GM23338 (cell line): ENCODE measurements around the gene NDUFB2. TPM values are rescaled to one million over a fixed set of nuclear protein-coding genes. Genes with fewer than 3 reads are reported as not detected.
"Not testable (repeated sequence)": the region's sequence is repeated elsewhere in the genome, so short reads cannot be mapped to it uniquely, and the experiment has no call there.

Experiments used
- ATAC-seq: fragments of 200-7000 bp; cut with Tn5 transposase; 3 replicates; pipeline ENCODE4 v1.9.1; 2020
- DNase-seq: peaks from one replicate; pipeline ENCODE4 v3.0.0-alpha.2; 2015; ENCODE audit warnings: low spot score
- H2AFZ ChIP-seq: fragments of 200-600 bp; sonication (generic); 2 replicates; pipeline ENCODE4 v1.8.0; 2016; ENCODE audit warnings: antibody characterized with exemption, mild to moderate bottlenecking, moderate library complexity
- H3F3A ChIP-seq: fragments of 200-600 bp; sonication (generic); replicated peaks from 2 replicates; pipeline ENCODE4 v1.8.0; 2017; ENCODE audit warnings: antibody characterized with exemption, mixed run types, low read depth
- H3K27ac ChIP-seq: fragments of 200-600 bp; sonication (generic); 2 replicates; pipeline ENCODE4 v1.6.1; 2016; ENCODE audit warnings: low read depth
- H3K27me3 ChIP-seq: fragments of 200-600 bp; sonication (generic); 2 replicates; pipeline ENCODE4 v1.8.0; 2016; ENCODE audit warnings: mild to moderate bottlenecking, mixed run types, moderate library complexity; ENCODE audit not compliant: insufficient read depth
- H3K36me3 ChIP-seq: fragments of 200-600 bp; sonication (generic); 2 replicates; pipeline ENCODE4 v1.8.0; 2016; ENCODE audit warnings: mild to moderate bottlenecking; ENCODE audit not compliant: insufficient read depth
- H3K4me1 ChIP-seq: fragments of 200-600 bp; sonication (generic); 2 replicates; pipeline ENCODE4 v1.8.0; 2016; ENCODE audit warnings: mild to moderate bottlenecking, moderate library complexity; ENCODE audit not compliant: insufficient read depth
- H3K4me2 ChIP-seq: fragments of 200-600 bp; sonication (generic); 2 replicates; pipeline ENCODE4 v1.7.1; 2017; ENCODE audit warnings: mixed run types
- H3K4me3 ChIP-seq: fragments of 200-600 bp; sonication (generic); 2 replicates; pipeline ENCODE4 v1.6.1; 2016; ENCODE audit warnings: mixed run types
- H3K79me2 ChIP-seq: fragments of 200-600 bp; sonication (generic); replicated peaks from 2 replicates; pipeline ENCODE4 v1.8.0; 2017; ENCODE audit warnings: mild to moderate bottlenecking; ENCODE audit not compliant: insufficient read depth
- H3K9me2 ChIP-seq: fragments of 200-600 bp; sonication (generic); 2 replicates; pipeline ENCODE4 v1.8.0; 2017; ENCODE audit not compliant: insufficient read depth
- H4K20me1 ChIP-seq: fragments of 200-600 bp; sonication (generic); replicated peaks from 2 replicates; pipeline ENCODE4 v1.8.0; 2017; ENCODE audit warnings: mild to moderate bottlenecking; ENCODE audit not compliant: insufficient read depth
- H3K27ac Mint-ChIP-seq: 2 replicates; pipeline ENCODE4 v1.8.0; 2020; ENCODE audit warnings: inconsistent platforms, mild to moderate bottlenecking, moderate library complexity, mixed read lengths
- H3K27me3 Mint-ChIP-seq: 3 replicates; pipeline ENCODE4 v1.8.0; 2022; ENCODE audit warnings: low read depth, mild to moderate bottlenecking, moderate library complexity, mixed read lengths, inconsistent platforms; ENCODE audit not compliant: insufficient read depth, poor library complexity
- H3K36me3 Mint-ChIP-seq: 3 replicates; pipeline ENCODE4 v1.8.0; 2021; ENCODE audit warnings: low read depth, mild to moderate bottlenecking, inconsistent platforms, moderate library complexity, mixed read lengths
- H3K4me1 Mint-ChIP-seq: 3 replicates; pipeline ENCODE4 v1.8.0; 2020; ENCODE audit warnings: mild to moderate bottlenecking, inconsistent platforms, mixed read lengths
- H3K4me3 Mint-ChIP-seq: 3 replicates; pipeline ENCODE4 v1.8.0; 2021; ENCODE audit warnings: moderate library complexity, mild to moderate bottlenecking, inconsistent platforms, mixed read lengths
- H3K9me3 Mint-ChIP-seq: 3 replicates; pipeline ENCODE4 v1.8.0; 2020; ENCODE audit warnings: moderate library complexity, mild to moderate bottlenecking, inconsistent platforms, mixed read lengths
- EZH2 ChIP-seq: fragments of 200-600 bp; sonication (generic); IDR thresholded peaks from one replicate; pipeline ENCODE4 v1.8.0; 2017; ENCODE audit warnings: antibody characterized with exemption, mild to moderate bottlenecking, low read depth; ENCODE audit not compliant: unreplicated experiment
- EZH2phosphoT487 ChIP-seq: fragments of 200-600 bp; sonication (generic); IDR thresholded peaks from one replicate; pipeline ENCODE4 v1.8.1; 2018; ENCODE audit warnings: antibody characterized with exemption; ENCODE audit not compliant: unreplicated experiment
- POLR2AphosphoS5 ChIP-seq: IDR thresholded peaks from 2 replicates; pipeline ENCODE4 v1.6.1; 2016; ENCODE audit warnings: antibody characterized with exemption, low read depth
- REST ChIP-seq: IDR thresholded peaks from one replicate; pipeline ENCODE4 v1.6.1; 2018; ENCODE audit warnings: antibody characterized with exemption; ENCODE audit not compliant: unreplicated experiment
- ZNF114 ChIP-seq: fragments of 250-450 bp; sonication (Bioruptor Pico); IDR thresholded peaks from 2 replicates; pipeline ENCODE4 v1.5.0; 2020; ENCODE audit warnings: mild to moderate bottlenecking, moderate library complexity
- ZNF462 ChIP-seq: fragments of 250-450 bp; sonication (Bioruptor Pico); IDR thresholded peaks from 2 replicates; pipeline ENCODE4 v1.5.0; 2020; ENCODE audit warnings: mild to moderate bottlenecking, moderate library complexity
- polyA plus RNA-seq: library from polyadenylated mRNA; unstranded; fragments of >200 nt; fragmentation: Nextera tagmentation; extraction: Ambion mirVana; gene quantifications from 2 replicates; pipeline ENCODE4 v1.2.1, GENCODE V29; 2016
- total RNA-seq: library from RNA; depleted of rRNA; stranded (reverse); fragments of >200 nt; shearing (Covaris generic); gene quantifications from 2 replicates; pipeline ENCODE4 v1.2.3, GENCODE V29; 2014

Gene NDUFB2
- total and polyA plus RNA-seq, 2 experiments from 2014 or later = 306 to 382 TPM

- TF ChIP-seq ZNF462 (no peak), ZNF114 (CRISPR knock-in tag) (no peak), EZH2 (no peak)
These were observed 5.0 kb upstream of the NDUFB2 start (continued) for GRCh38 chr7:140691376-140692045.

DNA sequence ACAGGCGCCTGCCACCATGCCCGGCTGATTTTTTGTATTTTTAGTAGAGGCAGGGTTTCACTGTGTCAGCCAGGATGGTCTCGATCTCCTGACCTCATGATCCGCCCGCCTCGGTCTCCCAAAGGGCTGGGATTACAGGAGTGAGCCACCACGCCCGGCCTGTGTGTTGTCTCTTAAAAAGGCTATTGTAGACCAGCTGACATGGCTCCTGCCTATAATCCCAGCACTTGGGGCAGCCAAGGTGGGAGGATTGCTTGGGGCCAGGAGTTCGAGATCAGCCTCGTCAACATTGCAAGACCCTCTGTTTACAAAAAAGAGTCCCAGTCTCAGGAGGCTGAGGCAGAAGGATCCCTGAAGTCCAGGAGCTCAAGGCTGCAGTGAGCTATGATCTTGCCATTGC is 2.7 kb upstream of the NDUFB2 start:
- Mint-ChIP-seq H3K27me3 (peaks cover 21% of the 10 kb centered on the region), H3K4me1 (peaks cover 15% of the 10 kb centered on the region)
- not testable (repeated sequence) for H4K20me1 ChIP-seq, H3K36me3 Mint-ChIP-seq, H3K9me2 ChIP-seq, ATAC-seq, DNase-seq, H3K36me3 ChIP-seq, H3K4me1 ChIP-seq, H3K27ac Mint-ChIP-seq, H3K27me3 ChIP-seq, H3K27ac ChIP-seq, H3K4me3 Mint-ChIP-seq, H3K9me3 Mint-ChIP-seq, H2AFZ ChIP-seq, H3K4me2 ChIP-seq, H3F3A ChIP-seq, H3K4me3 ChIP-seq
- H3K79me2 ChIP-seq = peaks cover 16% of the 10 kb centered on the region

DNA sequence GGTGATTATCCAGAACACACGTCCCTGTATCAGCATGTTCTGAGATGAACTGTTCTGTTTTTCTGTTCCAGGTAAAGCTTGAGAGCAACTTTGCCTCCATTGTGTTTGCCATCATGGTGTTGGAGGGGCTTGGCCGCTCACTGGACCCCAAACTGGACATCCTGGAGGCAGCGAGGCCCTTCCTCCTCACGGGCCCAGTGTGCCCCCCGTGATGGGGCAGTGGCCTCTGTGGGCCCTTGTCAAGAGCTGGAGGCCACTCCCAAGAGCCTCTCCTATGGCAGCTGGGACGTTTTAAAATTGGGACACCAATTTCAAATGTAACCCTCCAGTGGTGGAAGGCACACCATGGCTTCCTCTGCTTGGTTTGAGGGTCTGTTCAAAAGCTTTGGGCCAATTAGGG is 1.9 kb upstream of the NDUFB2 start:
- no peak overlapping the region for H3K27ac ChIP-seq
- DNase-seq (no peak), ATAC-seq (no peak)
- no peak for TF ChIP-seq POLR2AphosphoS5
- TF ChIP-seq ZNF114 (CRISPR knock-in tag) = no peak
- TF ChIP-seq REST = no peak
- no peak for TF ChIP-seq EZH2phosphoT487
- 0 out of 2 replicates have a peak, but pooled peaks cover 3% of the 10 kb centered on the region for H3F3A ChIP-seq
- H2AFZ ChIP-seq = no peak overlapping the region
- peaks cover 21% of the 10 kb centered on the region for H3K27me3 Mint-ChIP-seq
- H3K4me3 ChIP-seq = no peak overlapping the region
- H3K79me2 ChIP-seq = peaks cover 24% of the 10 kb centered on the region
- H3K27ac Mint-ChIP-seq = no peak overlapping the region
- peaks cover 3% of the 10 kb centered on the region; the same call in 2 of the 3 replicates for H3K36me3 Mint-ChIP-seq
- H3K9me3 Mint-ChIP-seq = no peaks in the 10 kb centered on the region; the same call in 2 of the 3 replicates
- no peak overlapping the region for H3K4me3 Mint-ChIP-seq
- no peaks in the 10 kb centered on the region; the same call in 1 of the 2 replicates for H4K20me1 ChIP-seq
- H3K4me1 ChIP-seq = no peaks in the 10 kb centered on the region; the same call in 1 of the 2 replicates
- no peak overlapping the region for H3K4me2 ChIP-seq
- H3K27me3 ChIP-seq = no peaks in the 10 kb centered on the region
- H3K9me2 ChIP-seq = no peaks in the 10 kb centered on the region
- H3K4me1 Mint-ChIP-seq = peaks cover 15% of the 10 kb centered on the region
- no peaks in the 10 kb centered on the region for H3K36me3 ChIP-seq
